ENCODE measurements around the gene TEX2.

TEX2 gene

DNA sequence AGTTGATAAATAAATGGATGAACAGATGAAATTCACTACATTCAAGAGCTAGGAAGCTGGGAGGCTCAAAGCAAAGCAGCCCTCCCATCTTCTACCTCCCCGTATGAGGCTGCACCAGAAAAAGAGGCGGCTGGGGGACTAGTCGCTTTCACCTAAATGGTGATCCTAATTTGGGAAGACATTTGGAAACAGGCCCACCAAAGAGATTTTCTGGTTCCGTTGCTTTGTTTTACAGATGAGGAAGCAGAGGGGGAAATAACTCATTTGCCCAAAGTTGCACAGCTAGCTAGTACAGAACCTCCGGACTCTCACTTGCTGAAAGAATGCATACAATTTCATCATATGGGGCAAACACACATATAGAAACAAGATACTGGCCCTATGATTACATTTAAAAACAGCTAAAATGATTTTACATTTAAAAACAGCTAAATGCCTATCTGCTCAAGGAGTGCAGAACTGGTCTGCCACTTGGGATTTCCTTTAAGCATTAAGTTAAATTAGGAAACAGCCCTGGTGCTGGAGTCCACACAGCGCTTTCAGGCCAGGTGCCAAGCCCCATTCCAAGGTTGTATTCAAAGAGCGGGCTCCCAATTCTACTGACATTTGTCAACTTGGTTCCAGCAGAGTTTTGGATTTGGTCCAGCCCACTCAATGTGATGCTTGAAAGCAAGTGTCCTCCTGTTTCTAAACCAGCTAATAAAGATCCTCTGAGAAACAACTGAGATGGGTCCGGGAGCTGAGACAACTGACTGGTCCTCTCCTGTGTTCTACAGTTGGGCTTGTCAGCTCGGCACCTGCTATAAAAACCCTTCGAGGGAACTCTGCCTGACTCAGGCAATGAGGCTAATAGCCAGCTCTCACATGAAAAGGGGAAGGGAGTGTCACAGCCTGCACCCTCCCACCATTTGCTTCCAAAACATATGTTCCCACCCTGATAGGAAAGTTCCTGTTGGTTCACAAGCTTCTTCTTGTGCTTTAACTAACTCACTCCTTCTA lies 144.8 kb downstream of the TEX2 start:
- no peak for DNase-seq (ENCODE audit: low read depth in 2 of 2)

DNA sequence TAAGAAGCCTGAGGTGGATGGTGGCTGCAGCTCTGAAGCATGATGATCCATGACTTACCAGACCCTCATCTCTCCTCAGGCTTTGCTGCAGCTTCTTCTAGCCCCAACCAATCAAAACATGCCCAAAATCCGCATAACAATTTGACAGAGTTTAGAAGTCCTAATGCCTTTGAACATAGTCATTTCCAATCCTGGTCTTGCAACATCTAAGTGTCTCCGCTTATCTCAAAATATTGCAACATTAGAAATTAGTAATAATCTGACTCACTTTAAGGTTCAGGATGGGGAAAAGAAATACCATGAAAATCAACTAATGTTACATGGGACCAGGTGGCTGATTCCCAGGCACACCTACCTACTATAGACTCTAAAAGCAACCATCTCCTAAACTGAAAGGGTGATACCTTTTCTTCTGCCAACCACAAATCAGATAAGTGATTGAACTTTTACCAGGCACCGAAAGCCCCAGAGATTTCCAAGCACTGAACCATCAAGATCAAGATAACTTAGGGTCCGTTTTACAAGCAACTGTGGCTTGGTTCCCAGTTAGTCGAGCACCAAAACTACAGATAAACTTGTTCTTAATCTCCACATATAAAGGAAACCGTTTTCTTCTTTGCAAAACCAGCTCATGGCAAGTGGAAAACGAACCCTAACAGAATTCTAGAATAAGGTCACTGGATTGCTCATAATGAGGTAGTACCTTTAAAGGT lies 147.1 kb downstream of the TEX2 start:
- DNase-seq (ENCODE audit: low read depth in 2 of 2), result no peak

DNA sequence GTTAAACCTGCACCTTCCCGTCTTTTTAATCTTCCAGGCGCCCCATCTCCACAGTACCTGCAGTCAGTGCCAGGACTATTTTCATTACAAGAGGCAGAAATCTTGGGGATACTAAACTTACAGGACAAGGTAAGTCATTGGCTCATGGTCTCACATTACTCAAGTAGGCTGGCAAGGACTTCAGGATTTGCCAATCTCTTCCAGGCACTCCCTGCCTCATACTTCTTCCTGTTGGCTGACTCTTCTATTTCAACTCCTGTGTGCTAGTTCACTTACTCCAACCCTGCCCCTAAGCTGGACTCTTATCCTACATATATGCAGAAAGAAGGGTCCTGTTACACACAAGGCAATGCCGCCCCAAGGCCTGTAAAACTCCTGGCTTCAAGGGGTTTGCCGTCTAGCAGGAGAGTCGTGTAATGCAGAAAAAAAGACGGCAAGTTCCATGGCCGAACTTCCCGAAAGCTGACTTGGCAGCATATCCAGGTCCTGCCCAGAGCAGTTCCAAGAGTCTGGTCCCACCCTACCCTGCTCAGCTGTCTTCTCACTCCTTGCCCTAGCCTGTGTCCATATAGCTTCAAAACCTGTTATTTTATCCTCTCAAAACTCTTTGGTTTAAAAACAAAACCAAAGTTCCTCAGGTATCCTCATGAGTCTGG lies 147.9 kb downstream of the TEX2 start:
- DNase-seq (ENCODE audit: low read depth in 2 of 2), result no peak

DNA sequence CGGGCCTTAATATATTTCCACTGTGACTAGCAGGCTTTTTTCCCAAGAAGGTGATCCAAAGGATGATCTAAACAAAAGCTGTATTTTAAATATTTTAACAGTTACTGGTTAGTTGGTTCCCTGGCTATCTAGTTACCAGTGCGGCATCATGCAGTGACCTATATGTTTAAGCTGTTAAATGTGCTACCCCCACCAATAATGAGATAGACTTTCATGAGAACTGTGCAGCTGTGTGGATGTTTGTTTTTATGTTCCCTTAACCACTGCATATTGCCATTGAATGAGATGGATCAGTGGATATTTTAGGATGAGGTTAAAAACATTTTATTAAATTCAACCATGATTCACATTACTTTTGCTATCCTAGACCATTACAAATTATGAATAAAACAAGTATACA lies 150.1 kb downstream of the TEX2 start:
- no peak for DNase-seq (ENCODE audit: low read depth in 2 of 2)

DNA sequence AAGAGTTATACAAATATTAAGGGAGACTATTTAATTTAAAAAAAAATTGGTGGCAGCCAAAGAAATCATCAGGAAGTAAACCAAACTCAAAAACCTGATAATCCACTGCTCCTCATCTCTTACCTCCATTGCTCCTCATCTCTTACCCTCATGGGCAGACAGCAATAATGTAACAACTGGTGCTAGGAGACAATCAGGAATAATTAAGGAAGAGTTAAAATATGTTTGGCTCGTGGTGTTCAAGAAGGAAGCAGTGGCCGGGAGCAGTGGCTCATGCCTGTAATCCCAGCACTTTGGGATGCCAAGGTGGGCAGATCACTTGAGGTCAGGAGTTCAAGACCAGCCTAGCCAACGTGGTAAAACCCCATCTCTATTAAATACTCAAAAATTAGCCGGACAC lies 151.2 kb downstream of the TEX2 start:
- no peak for DNase-seq (ENCODE audit: low read depth in 2 of 2)

DNA sequence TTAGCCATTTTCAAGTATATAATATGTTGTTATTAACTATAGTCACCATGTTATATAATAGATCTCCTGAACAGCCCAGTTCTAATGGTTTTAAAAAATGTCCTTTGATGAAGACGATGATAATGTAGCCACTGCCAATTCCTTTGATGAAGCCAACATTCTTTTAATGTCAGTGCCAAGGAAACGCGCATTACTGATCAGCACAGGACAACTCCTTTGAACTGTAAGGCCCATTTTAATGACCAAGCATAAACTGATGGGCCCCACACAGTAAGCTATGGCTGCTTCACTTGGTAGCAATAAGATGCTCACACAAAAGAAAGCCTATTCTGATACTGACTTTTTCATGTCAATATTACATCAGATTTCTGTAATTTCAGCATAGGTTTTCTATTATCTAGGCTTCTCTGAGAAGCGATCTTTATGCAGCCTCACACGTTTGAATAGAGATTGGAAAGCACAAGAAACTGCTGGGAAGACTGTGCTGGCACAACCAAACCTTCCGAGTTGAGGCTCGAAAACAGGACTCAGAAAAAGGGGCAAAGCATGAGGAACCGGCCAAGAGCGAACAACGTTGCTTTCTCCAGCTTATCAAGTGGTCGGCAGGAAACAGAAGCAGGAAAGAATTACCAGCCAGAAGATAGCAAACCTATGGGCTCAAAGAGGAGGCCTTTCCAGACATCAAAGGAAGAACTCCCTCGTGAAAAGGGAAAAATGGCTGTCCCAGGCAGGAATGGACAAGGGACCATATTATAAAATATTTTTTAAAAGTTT lies 152.5 kb downstream of the TEX2 start:
- no peak for DNase-seq (ENCODE audit: low read depth in 2 of 2)

DNA sequence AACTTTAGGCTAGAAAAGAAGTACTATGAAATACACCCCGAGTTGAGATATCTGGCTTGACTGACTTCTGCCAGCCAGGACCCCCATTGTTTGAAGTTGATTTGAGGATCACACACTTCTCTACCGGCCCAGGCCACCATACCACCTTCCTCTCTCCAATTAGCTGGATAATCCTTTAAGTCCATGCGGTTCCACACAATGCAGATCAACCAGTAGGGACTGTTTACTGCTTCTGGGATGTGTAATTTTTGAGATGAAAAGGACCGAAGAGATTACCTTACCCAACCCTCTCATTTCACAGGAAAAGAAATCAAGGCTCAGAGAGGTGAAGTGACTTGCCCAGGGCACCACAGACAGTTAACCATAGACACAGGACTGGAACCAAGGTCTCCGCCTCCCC lies 153.7 kb downstream of the TEX2 start:
- DNase-seq (ENCODE audit: low read depth in 2 of 2), result no peak

DNA sequence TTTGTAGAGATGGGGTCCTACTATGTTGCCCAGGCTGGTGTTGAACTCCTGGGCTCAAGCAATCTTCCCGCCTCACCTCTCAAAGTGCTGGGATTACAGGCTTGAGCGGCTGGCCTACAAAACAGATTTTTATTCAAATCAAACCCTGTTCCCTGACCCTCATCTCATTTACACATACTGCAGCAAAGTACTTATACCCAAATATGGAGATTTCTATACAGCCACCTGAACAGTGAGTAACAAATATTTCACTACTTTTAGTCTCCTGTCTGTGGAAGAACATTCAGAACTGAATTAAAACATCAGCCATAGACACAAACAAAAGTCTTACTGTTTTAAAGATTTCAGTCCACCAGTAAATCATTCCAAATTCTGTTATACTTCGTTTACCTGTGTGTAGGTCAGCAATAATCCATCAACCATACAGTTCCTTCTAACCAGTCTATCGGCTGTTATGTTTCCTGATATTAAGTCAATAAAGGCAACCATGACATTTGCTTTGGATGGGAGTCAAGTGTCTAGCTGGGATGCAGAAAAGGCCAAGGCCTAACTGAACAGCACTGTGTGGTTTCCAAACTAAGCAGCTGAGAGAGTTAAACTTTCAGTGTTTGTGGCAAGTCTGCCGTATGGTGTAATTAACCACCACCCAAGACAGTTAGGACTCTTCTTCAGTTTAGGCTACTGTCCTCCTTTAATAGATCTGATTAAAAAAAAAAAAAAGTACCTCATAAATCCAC lies 155.4 kb downstream of the TEX2 start:
- no peak for DNase-seq (ENCODE audit: low read depth in 2 of 2)

DNA sequence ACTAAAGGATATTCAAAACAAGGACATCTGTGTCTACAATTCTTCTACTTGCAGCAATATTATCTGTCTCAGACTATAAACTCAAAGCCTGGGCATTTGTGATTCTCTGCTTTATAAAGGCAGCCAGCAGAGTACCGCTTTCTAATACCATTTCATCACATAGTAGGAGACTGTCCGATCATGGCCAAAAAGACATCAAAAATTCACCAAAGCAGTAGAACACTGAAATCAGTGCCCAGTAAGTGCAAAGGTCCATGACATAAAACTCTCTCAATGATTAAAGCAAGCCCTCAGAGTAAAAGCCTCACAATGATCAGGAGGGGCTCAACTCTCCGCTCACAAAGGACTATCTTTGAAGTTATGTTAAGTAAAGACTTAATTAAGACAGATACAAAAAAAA lies 156.1 kb downstream of the TEX2 start:
- no peak for DNase-seq (ENCODE audit: low read depth in 2 of 2)

DNA sequence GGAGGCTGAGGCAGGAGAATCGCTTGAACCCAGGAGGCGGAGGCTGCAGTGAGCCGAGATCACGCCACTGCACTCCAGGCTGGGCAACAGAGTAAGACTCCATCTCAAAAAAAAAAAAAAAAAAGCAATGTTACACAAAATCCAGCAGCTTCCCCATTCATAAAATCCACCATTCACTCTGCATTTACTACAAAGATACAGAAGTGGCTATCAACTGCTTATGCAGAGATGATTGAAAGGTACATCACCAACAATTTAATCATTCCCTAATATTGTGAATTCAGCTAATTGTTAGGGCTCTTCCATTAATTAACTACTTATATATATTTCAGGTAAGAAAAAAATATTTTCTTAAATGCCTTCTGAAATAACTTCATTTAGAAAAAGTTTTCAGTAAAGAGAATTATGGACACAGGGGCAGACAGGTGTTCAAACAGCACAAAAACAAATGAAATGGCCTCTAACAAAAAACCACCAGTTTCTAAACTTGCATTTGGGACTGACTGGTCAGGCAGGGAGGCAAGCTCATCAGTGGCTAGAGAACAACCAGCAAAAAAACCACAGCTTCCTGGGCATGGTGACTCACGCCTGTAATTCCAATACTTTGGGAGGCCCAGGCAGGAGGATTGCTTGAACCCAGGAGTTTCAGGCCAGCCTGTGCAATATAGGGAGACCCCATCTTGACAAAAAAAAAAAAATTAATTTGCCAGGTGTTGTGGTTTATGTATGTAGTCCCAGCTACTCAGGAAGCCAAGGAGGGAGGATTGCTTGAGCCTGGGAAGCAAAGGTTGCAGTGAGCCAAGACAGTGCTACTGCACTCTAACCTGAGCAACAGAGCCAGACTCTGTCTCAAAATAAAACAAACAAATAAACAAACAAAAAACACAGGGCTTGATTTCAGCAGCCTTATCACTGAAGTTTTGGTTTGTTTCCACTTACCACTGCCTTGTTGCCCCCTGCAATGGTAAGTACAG lies 159.4 kb downstream of the TEX2 start:
- no peak for DNase-seq (ENCODE audit: low read depth in 2 of 2)

DNA sequence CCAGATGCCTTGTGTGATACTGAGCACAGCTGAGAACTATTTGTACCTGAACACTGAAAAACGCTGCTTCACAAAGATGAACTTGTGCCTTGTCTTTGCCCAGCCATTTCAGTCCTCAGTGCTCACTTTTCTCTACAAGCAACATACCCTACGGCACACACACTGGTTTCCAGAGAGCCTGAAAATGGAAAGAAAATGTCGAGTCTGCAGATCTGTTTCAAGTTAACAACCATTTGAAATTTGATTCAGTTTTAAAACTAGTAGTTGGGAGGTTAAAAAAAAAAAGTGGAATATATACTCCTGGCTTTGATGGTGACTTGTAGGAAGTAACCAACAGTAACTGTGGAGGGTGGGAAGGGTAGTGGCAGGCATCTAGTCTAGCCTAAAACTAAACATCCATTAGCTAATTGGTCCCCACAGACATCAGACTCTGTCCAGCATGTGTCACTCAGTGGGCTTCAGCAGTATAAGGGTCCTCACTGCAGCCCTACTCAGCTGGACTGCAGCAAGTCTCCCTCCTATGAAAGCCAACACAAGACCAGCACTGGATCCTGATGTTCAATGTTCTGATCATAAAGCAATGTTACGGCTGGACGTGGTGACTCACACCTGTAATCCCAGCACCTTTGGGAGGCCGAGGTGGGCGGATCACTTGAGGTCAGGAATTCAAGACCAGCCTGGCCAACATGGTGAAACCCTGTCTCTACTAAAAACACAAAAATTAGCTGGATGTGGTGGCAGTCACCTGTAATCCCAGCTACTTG lies 160.3 kb downstream of the TEX2 start:
- no peak for DNase-seq (ENCODE audit: low read depth in 2 of 2)

DNA sequence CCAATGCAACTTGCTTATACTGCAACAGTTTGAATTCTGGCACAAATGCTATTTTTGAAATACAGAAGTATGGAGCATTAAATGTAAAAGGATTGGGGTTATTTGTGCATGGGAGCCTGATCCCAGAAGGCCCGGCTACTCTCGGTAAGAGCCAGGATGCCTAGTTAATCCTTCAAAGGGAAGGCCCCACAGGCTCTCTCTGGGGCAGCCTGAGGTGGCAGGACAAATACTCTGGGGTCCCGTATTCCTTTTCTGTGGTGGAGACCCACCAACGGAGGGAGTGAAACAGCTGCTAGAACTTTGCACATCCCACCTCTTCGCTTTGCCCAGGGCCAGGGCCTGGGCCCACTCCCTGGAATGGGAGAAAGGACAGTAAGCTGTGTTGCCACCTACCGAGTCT lies 163.5 kb downstream of the TEX2 start:
- DNase-seq (ENCODE audit: low read depth in 2 of 2), result no peak
